GM18499 (cell line): Measurements from ENCODE around the gene MTF2.
A peak's percentile ranks its signal among the peaks of the same experiment; 100 is the strongest.

Experiments
- ATAC-seq: cut with Tn5 transposase; IDR thresholded peaks from one replicate; pipeline ENCODE4 v1.9.1; 2021; ENCODE audit warnings: moderate number of reproducible peaks; ENCODE audit not compliant: insufficient read depth, unreplicated experiment

MTF2 gene

GRCh38 chr1:93178418-93178817 is 99.3 kb downstream of the MTF2 start:
- ATAC-seq = no peak

- ATAC-seq = peak; percentile 58
Measured at GRCh38 chr1:93179886-93180722, 101.0 kb downstream of the MTF2 start, which contains the start of gene TMED5. TSS of gene TMED5 (minus strand) at chr1:93180413. CDS start at chr1:93180242, 171 bp downstream.

- ATAC-seq = peak; percentile 1
Measured at GRCh38 chr1:93180723-93181613, 101.9 kb downstream of the MTF2 start, which contains the start of gene CCDC18. TSS of gene CCDC18 (plus strand) at chr1:93180724. CDS start at chr1:93183362, 2,638 bp downstream.

GRCh38 chr1:93186667-93187066 is 107.6 kb downstream of the MTF2 start:
- no peak for ATAC-seq
